Skeletal muscle tissue (tissue), 4 donors: Measurements from ENCODE around the gene GRWD1. TPM values are rescaled to one million over a fixed set of nuclear protein-coding genes. Genes with fewer than 3 reads are reported as not detected.
A peak's percentile ranks its signal among the peaks of the same experiment; 100 is the strongest.

Experiments
- H3K27ac ChIP-seq: one replicate; pipeline ENCODE4 v1.7.0; 2013; ENCODE audit warnings: mild to moderate bottlenecking, low read depth, low read length, inconsistent platforms
- H3K27me3 ChIP-seq, 3 donors: one replicate each; pipeline ENCODE4 v1.7.0; 2013; ENCODE audit warnings: low read length in 3 of 3; ENCODE audit not compliant: control insufficient read depth in 3 of 3, insufficient read depth in 3 of 3
- H3K36me3 ChIP-seq, 3 donors: one replicate each; pipeline ENCODE4 v1.7.0; 2013; ENCODE audit warnings: low read length in 3 of 3; ENCODE audit not compliant: control insufficient read depth in 3 of 3, insufficient read depth in 3 of 3
- H3K4me1 ChIP-seq, 3 donors: one replicate each; pipeline ENCODE4 v1.7.0; 2013; ENCODE audit warnings: low read length in 3 of 3, mild to moderate bottlenecking in 3 of 3; ENCODE audit not compliant: control insufficient read depth in 3 of 3, insufficient read depth in 3 of 3
- H3K4me3 ChIP-seq, 3 donors: one replicate each; pipeline ENCODE4 v1.7.0; 2013; ENCODE audit warnings: low read length in 3 of 3
- H3K9ac ChIP-seq, 3 donors: one replicate each; pipeline ENCODE4 v1.7.0; 2013; ENCODE audit warnings: low read length in 3 of 3, mild to moderate bottlenecking in 3 of 3, moderate library complexity in 2 of 3, low read depth in 1 of 3
- H3K9me3 ChIP-seq, 3 donors: one replicate each; pipeline ENCODE4 v1.7.0; 2013; ENCODE audit warnings: low read length in 3 of 3; ENCODE audit not compliant: control insufficient read depth in 3 of 3
- total RNA-seq: library from RNA; depleted of rRNA; stranded (reverse); fragments of >200 nt; gene quantifications from one replicate; pipeline ENCODE4 v1.2.3, GENCODE V29; 2014
- donor health status: Osteomylitis.

The GRWD1 gene
- total RNA-seq, 1 donor from 2014 or later: 8.4 TPM

DNA sequence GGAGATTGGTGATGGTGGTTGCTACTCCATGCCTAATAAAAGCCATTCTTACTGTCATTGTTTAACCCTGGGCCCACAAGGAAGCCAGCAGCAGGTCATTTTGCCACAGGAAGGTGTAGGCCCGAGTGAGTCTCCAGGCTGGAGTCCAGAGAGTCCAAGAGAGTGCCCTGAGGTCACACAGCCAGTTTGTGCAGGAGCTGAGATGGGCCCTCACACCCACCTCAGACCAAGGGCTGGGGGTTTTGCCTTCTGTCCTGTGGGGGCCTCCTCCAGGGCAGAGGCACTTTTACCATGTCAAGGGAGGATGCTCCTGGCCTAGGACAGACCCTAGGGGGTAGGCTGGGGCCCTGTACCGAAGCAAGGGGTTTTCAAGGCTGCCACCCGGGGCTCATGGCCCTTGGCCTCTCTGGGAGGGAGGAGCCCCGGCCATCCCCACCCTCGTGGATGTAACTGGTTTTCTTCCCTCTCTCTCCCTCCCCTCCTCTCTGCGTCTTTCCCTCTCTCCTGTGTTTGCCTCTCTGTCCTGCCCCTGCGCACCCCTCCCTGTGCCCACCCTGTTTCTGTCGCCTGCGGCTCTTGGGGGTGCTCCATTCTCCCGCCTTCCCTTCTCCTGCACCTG, 31.4 kb downstream of the GRWD1 start:
- peaks cover 9 to 21% (median 19%) of the 10 kb centered on the region in 3 donors for H3K4me1 ChIP-seq
- H3K27me3 ChIP-seq: no peaks in the 10 kb centered on the region
- no peaks in the 10 kb centered on the region for H3K9me3 ChIP-seq
- no peak overlapping the region for H3K9ac ChIP-seq
- H3K4me3 ChIP-seq: no peak overlapping the region
- H3K27ac ChIP-seq: no peak overlapping the region
- H3K36me3 ChIP-seq: peaks cover 52 to 53% (median 53%) of the 10 kb centered on the region in 3 donors

DNA sequence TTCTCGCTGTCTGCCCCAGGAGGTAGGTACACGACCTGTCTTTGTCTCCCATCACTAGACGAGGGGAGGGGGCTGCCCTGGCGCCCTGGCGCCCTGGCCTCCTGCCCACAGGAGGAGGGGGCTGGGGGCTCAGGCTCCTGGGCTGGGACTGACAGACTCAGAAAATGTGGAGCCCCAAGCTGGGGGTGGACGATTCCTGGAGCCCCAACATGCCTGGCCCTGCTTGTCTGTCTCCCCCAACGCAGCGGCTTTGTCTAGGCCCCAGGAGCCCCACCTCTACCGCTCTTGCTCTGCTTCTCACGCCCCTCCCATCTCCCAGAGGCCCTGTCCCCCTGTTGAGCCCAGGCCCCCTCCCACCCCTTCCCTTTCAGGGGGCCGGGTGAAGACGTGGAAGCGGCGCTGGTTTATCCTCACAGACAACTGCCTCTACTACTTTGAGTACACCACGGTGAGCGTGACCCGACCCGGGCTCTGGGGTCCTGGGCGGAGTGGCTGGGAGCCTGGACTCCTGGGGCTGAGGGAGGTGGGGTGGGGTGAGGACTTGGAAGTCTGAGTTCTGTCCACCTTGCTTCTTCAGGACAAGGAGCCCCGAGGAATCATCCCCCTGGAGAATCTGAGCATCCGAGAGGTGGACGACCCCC, 32.0 kb downstream of the GRWD1 start:
- no peak overlapping the region for H3K9ac ChIP-seq
- peaks cover 10 to 24% (median 22%) of the 10 kb centered on the region in 3 donors for H3K4me1 ChIP-seq
- peaks cover 47 to 48% (median 48%) of the 10 kb centered on the region in 3 donors for H3K36me3 ChIP-seq
- H3K27me3 ChIP-seq: no peaks in the 10 kb centered on the region
- no peaks in the 10 kb centered on the region for H3K9me3 ChIP-seq
- H3K27ac ChIP-seq: no peak overlapping the region
- H3K4me3 ChIP-seq: no peak overlapping the region

DNA sequence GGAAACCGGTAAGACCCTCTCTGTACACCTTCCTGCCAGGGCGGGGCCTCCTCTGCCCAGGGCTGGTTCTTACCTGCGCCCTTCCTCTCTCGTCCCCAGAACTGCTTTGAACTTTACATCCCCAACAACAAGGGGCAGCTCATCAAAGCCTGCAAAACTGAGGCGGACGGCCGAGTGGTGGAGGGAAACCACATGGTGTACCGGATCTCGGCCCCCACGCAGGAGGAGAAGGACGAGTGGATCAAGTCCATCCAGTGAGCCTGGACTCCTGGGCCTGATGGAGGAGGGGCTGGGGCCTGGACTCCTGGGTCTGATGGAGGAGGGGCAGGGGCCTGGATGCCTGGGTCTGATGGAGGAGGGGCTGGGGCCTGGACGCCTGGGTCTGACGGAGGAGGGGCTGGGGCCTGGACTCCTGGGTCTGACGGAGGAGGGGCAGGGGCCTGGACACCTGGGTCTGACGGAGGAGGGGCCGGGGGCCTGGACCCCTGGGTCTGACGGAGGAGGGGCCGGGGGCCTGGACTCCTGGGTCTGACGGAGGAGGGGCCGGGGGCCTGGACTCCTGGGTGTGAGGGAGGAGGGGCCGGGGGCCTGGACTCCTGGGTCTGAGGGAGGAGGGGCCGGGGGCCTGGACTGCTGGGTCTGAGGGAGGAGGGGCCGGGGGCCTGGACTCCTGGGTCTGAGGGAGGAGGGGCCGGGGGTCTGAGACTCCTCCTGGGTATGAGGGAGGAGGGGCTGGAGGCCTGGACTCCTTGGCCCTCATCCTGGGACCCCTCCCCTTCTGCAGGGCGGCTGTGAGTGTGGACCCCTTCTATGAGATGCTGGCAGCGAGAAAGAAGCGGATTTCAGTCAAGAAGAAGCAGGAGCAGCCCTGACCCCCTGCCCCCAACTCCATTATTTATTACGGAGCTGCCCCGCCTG, 32.8 kb downstream of the GRWD1 start:
- H3K9ac ChIP-seq: no peak overlapping the region
- H3K27me3 ChIP-seq: no peaks in the 10 kb centered on the region
- peaks cover 10 to 24% (median 22%) of the 10 kb centered on the region in 3 donors for H3K4me1 ChIP-seq
- no peak overlapping the region for H3K27ac ChIP-seq
- H3K36me3 ChIP-seq: peaks cover 39 to 42% (median 40%) of the 10 kb centered on the region in 3 donors
- H3K9me3 ChIP-seq: no peaks in the 10 kb centered on the region
- H3K4me3 ChIP-seq: no peak overlapping the region

DNA sequence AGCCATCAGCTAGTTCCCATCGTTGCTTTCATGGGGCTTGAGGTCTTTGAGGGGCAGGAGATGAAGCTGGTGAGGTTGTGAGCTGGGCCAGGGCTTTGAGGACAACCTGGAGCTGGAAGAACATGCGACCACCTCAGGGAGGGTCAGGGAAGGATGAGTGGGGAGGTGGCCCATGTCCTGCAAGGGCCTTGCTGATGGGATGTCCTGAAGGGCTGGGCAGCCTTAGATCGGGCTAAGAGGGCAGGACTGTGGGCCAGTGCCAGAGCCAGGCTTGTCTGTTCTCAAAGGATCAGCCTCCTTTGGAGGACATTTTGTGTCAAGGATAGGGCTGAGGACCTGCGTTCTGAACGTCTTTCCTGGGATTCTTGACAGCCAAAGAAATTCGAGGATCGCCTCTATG, 33.9 kb downstream of the GRWD1 start:
- peak overlapping the region; percentile 71 to 85 (median 84) for H3K4me3 ChIP-seq
- H3K9ac ChIP-seq: no peak overlapping the region
- H3K9me3 ChIP-seq: no peaks in the 10 kb centered on the region
- H3K36me3 ChIP-seq: peaks cover 28 to 31% (median 29%) of the 10 kb centered on the region in 3 donors
- no peaks in the 10 kb centered on the region for H3K27me3 ChIP-seq
- peak overlapping the region; percentile 77 for H3K27ac ChIP-seq
- H3K4me1 ChIP-seq: peaks cover 10 to 24% (median 22%) of the 10 kb centered on the region in 3 donors

DNA sequence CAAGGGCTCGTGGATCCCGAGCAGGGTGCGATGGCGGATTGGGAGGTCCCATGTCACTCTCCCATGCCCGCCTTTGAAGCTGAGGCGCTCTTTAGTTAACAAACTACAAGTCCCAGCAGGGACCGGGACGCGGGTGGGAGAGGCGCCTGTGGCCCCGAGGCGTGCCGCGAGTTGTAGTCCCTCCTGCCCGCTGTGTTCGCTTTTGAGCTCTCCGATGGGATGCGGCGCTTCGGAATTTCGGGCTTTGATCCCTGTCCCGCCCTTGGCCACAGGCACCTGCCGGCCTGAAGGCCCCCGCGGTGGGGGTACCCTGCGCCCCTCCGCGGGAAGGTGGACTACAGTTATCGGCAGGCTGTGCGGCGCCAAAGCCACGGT, 34.4 kb downstream of the GRWD1 start:
- Histone ChIP-seq H3K4me3 (peak overlapping the region; percentile 71 to 85 (median 84)), H3K9me3 (no peaks in the 10 kb centered on the region), H3K27ac (peak overlapping the region; percentile 77), H3K36me3 (peaks cover 23 to 26% (median 24%) of the 10 kb centered on the region in 3 donors), H3K27me3 (no peaks in the 10 kb centered on the region), H3K4me1 (peaks cover 10 to 24% (median 22%) of the 10 kb centered on the region in 3 donors), H3K9ac (peak overlapping the region; percentile 84 to 88 (median 86))

DNA sequence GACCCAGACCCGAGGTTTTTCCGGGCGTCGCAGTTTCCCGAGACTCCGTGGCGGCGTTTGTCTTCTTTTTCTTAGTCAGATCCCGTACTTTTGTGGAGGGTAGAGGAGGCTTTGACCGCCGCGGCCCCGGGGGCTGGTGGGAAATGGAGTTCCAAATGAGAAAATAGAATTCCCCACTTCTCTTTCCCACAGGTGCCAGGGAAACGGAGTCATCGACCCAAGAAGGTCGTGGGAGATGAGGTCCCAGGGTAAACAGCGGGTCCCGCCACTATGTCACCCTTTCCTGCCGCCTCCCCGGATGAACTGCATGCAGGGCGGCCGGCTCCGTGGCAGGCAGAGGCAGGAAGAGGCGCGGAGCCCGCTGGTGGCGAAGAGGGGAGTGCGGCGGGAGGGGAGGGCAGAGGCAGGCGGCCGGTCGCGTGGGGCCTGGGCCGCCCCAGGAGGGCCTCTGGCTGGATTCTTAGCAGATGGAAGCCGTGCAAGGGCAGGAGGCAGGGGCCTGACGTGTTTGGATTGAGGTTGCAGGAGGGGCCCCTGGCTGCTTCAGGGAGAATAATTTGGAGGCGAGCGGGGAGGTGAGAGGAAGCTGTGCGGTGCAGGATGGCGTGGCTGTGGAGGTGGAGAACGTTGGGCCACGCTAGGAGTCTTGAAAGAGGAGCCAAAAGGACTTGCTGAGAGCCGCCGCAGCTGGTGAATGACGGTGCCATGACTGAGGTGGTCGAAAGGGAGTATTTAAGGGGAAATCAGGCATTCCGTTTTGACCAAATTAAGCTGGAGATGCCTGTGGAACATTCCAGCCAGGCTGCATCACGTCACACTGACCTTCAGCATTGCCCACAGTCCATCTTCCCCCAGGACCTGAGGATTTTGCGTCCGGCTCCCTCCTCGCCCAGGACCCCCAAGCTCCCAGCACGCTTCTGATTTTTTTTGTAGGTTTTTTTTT, 35.0 kb downstream of the GRWD1 start:
- Histone ChIP-seq H3K27ac (peak overlapping the region; percentile 77), H3K4me3 (peak overlapping the region; percentile 71 to 85 (median 84)), H3K9ac (peak overlapping the region; percentile 84 to 88 (median 86)), H3K9me3 (no peaks in the 10 kb centered on the region), H3K4me1 (peaks cover 10 to 24% (median 22%) of the 10 kb centered on the region in 3 donors), H3K27me3 (no peaks in the 10 kb centered on the region), H3K36me3 (peaks cover 17 to 19% (median 18%) of the 10 kb centered on the region in 3 donors)

DNA sequence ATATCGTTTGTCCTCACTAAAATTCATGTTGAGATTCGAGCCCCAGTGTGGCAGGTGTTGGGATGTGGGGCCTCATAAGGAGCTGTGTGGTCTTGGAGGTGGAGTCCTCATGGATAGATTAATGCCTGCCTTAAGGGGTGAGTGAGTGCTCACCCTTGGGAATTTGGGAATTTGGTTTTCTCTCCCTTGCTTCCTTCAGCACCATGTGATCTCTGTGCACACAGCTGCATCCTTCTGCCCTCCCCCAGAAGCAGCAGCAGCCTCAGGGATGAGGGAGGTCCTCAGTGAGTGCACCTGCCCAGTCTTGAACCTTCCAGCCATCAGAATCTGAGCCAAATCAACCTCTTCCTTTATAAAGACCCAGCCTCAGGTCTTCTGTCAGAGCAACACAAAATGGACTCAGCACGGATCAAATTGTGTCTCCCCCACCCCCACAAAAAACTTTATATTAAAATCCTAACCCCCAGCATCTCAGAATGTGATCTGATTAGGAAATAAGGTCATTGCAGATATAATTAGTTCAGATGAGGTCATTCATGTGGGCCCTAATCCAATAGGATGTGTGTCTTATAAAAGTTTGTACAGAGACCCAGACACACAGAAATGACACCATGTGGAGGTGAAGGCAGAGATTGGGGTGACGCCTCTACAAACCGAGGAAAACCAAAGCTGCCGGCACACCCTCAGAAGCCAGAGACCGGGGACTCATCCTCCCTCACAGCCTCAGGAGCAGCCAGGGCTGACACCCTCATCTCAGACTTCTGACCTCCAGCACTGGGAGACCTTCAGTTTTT, 36.3 kb downstream of the GRWD1 start:
- peaks cover 7 to 12% (median 9%) of the 10 kb centered on the region in 3 donors for H3K36me3 ChIP-seq
- H3K9ac ChIP-seq: peak overlapping the region in 1 of 3 donors; percentile 51
- no peak overlapping the region for H3K4me3 ChIP-seq
- no peaks in the 10 kb centered on the region for H3K27me3 ChIP-seq
- H3K27ac ChIP-seq: no peak overlapping the region
- no peaks in the 10 kb centered on the region for H3K9me3 ChIP-seq
- peaks cover 10 to 24% (median 22%) of the 10 kb centered on the region in 3 donors for H3K4me1 ChIP-seq

DNA sequence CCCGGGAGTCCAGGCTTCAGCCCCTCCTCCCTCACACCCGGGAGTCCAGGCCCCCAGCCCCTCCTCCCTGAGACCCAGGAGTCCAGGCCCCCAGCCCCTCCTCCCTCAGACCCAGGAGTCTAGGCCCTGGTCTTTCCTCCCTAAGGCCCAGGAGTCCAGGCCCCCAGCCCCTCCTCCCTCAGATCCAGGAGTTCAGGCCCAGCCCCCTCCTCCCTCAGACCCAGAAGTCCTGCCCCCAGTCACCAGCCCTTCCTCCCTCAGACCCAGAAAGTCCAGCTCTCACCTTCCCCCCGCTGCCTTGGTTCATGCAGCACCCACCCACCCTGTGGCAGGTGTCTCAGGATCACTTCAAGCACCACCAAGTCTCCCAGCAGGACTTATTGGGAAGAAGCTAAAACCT, 37.5 kb downstream of the GRWD1 start:
- no peak overlapping the region for H3K9ac ChIP-seq
- peaks cover 13 to 35% (median 33%) of the 10 kb centered on the region in 3 donors for H3K4me1 ChIP-seq
- H3K36me3 ChIP-seq: peaks cover under 1 to 5% (median 4%) of the 10 kb centered on the region in 3 donors
- no peak overlapping the region for H3K4me3 ChIP-seq
- no peak overlapping the region for H3K27ac ChIP-seq
- H3K9me3 ChIP-seq: no peaks in the 10 kb centered on the region
- H3K27me3 ChIP-seq: no peaks in the 10 kb centered on the region
